Measurements from ENCODE around the gene ZBTB8B.

- TF ChIP-seq CTCF (IDR thresholded peaks at IDR 0.05; ENCODE audit: low read depth, low read length, poor library complexity, severe bottlenecking) (no peak), EZH2phosphoT487 (IDR thresholded peaks at IDR 0.05; ENCODE audit: borderline replicate concordance, low read length) (no peak)
Measured at GRCh38 chr1:32507021-32507420, 42.1 kb downstream of the ZBTB8B start.

Data from DOHH2 (cell line).